ENCODE measurements around the gene FRAT1.
"Not testable (repeated sequence)": the region's sequence is repeated elsewhere in the genome, so short reads cannot be mapped to it uniquely, and the experiment has no call there.

The FRAT1 gene

DNA sequence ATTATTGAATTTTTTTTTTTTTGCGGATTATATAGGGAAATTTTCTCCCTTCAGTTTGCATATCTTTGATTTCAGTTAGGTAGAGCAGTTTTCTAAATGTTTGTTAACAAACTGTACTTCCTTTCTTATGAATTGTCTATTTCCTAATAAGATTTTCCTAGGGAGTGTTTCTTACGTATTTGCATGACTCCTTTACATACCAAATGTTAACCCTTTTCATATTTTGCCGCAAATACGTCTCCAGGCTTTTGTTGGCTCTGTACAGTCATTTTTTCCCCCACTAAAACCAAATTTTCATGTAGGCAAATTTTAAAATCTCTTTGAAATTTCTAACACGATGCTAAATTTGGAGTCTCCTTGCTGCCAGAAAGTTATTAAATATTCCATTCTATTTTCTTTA lies 17.4 kb downstream of the FRAT1 start:
- DNase-seq, result no peak

DNA sequence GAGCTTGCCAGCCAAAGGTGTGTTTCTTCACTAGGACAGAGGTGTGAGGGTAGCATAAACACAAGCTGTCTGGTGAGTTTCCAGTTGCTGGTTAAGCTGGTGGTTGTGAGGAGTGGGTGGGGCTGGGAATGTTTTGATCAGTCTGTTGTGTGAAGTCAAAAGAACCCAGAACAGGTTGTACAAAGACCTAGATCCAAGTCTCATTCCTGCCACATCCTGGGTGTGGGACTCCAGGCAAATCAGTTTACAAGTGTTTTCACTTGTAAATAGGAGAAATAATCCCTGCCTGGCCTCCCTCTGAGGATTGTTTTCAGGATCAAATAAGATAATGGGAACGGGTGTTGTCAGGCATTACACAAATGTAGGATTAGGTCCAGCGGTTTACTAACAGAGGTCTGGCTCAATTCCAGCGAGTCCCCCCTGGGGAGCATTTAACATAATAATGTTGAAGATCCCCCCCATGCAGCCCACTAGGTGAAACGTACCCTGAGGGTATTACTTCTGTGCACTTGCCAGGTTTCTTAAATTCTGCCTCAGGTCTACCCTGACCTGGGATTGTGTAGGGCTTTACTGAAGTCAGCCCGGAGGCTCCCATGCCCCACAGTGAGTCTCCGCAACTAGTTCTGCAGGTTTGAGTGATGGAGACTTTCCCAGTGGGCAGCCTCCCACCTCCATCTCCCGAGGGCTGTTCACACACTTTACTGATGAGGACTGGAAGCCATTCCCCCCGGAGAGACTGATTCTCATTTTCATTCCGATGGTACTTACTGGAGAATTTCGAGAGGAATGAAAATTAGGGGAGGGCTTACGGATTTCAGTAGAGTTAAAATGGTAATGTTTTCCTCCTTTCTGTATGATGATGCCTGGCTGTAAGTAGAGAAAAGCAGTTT lies 18.1 kb downstream of the FRAT1 start:
- no peak for DNase-seq

DNA sequence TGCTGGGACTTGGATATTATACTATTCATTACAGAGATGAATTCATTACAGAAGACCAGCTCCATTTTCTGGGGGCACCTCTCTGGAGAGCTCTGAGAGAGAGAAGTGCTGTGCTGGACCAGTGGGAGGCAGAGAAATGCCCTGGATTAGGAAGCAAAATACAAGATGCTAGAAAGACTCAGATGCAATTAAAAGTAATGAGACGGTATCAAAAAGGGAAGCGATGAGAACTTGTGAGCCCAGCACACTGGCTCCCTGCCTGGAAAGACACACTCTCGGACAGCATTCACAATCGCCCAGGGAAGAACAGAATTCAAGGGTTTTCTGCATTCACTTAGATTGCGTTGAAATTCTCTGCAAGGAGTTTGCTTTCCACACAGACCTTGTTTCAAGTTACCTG lies 19.0 kb downstream of the FRAT1 start:
- DNase-seq, result no peak

DNA sequence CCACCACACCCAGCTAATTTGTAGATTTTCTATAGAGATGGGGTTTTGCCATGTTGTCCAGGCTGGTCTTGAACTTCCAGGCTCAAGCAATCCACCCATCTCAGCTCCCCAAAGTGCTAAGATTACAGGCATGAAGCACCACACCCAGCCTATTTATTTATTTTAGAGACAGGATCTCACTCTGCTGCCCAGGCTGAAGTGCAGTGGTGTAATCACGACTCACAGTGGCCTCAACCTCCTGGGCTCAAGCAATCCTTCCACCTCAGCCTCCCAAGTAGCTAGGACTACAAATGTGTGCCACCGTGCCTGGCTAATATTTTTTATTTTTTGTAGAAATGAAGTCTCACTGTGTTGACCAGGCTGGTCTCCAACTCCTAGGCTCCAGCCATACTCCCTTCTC lies 22.3 kb downstream of the FRAT1 start:
- no peak for DNase-seq

DNA sequence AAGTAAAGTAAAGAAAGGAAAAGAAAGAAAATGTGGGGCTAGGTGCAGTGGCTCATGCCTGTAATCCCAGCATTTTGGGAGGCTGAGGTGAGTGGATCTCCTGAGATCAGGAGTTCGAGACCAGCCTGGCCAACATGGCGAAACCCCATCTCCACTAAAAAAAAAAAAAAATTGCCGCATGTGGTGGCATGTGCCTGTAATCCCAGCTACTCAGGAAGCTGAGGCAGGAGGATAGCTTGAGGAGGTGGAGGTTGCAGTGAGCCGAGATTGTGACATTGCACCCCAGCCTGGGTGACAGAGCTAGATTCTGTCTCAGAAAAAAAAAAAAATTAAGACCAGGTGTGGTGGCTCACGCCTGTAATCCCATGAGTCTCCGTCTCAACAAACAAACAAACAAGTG lies 24.6 kb downstream of the FRAT1 start:
- not testable (repeated sequence) for DNase-seq

DNA sequence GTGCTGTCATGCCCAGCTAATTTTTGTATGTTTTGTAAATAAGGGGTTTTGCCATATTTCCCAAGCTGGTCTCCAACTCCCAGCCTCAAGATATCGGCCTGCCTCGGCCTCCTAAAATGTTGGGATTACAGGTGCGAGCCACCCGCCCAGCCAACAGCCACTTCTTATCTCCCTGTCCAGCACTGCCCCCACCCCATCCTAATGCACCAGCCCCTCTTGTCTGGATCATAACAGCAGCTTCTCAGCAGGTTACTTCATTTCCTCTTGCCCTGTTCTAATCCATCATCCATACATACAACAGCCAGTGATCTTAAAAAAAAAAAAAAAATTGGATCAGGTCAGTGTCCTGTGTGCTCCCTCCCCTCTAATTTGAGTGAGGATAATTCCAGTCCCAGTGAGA lies 28.2 kb downstream of the FRAT1 start:
- DNase-seq, result no peak

DNA sequence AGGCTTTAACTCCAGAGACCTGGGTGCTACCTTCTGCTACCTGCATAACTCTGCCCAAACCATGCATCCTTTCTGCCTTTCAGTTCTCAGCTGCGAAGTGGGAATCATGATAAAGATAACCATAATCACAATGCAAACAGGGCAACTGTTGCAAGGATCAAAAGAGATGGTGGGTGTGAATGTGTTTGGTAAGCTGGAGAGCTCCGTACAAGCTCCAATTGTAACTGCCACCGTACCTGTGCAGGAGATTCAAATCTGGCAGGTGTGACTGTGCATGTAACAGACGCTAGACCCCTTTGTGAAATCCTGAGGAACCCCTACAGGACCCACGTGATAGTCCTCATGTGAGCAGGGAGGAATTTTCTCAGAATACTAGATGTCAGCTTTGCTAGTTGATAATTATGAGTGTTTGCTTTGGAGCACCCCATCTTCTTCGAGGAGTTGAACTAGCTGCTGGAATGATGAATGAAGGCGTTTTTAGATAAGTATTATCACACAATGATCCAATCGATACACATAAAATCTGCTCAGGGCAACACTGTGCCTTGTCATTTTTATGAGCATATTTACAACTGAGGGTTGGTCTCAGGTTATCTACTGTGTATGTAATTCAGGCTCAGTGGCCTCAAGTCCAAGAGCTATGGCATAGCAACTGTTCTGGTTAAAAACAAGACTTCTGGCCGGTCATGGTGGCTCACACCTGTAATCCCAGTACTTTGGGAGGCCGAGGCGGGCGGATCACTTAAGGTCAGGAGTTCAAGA lies 30.9 kb downstream of the FRAT1 start:
- DNase-seq, result no peak

DNA sequence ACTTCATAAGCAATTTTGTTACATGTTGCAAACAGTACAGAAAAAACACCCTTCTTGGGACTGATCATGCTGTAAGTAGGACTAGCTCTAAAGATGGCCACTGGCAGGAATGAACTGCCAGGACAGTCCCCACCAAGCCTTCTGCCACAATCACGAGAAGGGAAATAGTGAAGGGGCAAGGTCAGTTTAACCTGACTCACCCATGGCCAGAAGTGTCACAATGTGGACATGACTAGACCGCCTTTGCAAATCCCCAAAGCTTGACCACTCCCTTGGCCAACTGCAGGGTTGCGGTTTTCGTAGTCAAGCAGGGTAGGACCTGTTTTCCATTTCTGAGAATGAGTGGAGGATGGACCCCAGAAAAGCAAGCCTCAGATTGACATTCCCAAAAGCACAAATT lies 34.9 kb downstream of the FRAT1 start:
- DNase-seq, result no peak

DNA sequence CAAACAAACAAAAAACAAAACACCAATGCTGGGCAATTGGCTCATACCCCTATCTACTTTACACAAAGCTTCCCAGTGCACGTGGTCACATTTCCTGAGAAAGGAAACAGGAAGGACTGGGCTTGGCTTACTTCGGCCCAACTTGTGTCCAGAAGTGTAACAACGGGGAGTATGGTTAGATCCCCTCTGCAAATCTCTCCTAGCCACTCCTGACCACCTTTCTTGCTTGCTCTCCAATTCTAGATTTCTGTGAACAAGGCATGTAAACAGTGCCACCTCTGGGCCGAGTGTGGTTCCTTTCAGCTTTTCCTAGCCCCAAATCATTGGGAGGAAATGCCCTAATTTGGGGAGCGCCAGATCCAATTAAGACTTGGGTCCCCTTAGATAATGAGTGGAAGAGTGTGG lies 36.5 kb downstream of the FRAT1 start:
- DNase-seq, result no peak

DNA sequence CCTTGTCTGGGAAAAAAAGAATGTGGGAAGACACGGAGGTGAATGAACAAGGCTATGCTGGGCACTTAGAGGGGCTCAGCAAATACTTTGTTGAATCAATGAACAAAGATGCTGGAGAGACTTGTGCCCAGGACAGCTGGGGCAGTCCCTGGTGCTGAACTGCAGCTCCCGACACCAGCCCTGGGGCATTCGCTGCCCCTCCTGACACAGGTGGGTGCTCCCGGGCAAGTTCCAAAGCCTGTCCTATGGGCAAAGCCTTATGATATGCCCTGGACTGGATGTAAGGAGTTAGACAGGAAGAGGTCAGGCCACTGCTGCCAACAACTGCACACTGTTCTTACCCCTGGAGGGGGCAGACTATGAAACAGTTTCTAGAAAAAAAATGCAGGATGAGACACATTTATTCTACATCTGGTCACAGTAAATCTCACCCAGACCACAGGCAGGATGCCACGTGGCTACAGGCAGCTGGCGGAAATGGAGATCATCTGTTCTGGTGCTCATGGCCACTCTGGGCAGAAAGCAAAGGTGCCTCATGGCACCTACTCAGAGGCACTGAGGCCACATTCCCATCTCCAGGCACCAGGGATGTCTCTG lies 37.3 kb downstream of the FRAT1 start:
- DNase-seq, result no peak

DNA sequence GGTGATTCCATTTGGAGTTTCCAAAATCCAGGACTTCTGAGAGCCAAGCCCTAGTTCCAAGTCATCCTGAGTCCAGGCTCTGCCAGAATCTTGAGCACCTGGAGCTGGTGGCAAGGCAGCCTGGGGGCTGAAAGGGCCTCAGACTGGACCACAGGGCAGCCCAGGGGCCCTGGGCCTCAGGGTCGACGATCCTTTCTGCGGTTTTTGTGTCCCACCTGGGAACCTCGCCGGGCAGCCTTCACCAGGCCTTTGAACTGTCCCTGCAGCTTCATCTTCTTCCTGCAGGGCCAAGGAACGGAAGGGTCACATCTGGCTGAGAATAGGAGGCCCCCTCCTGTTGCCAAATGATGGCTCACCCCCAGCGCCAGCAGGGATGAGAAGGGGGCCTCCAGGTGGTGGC lies 37.8 kb downstream of the FRAT1 start:
- DNase-seq, result no peak

DNA sequence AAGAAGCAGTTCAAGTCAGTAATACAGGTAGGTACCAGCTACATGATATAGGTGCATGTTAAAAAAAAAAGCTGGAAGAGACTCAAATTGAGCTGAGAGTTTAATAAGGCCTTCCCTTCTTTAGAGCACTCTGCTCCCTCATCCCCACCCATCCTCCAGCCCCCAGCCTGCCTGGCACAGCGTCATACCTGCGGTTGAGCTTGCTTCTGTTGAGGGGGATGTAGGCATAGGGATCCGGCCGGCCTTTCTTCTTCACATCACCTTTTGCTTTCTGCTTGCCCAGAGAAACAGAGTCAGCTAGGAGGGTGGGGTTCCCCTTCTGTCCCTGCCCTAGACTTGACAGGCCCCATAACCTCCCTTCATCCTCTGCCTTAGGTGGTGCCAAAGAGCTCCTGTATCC lies 39.3 kb downstream of the FRAT1 start:
- DNase-seq, result no peak

DNA sequence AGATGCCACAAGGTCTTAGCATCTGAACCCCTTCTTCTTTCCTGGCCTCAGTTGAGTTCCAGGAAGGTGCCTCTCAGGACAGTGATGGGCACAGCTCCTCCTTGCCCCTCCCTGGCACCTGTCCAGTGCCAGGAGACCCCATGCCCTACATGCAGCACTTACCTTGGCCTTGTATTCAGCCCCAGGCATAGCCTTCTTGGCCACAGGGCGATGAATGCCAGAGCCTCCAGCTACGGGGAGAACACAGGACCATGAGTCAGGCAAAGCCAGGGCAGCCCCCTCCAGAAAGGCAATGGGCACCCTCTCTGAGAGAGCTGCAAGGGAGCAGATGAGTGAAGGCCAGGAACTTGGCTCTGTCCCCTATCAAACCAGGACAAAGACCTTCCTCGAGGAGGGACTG lies 39.7 kb downstream of the FRAT1 start:
- no peak for DNase-seq

DNA sequence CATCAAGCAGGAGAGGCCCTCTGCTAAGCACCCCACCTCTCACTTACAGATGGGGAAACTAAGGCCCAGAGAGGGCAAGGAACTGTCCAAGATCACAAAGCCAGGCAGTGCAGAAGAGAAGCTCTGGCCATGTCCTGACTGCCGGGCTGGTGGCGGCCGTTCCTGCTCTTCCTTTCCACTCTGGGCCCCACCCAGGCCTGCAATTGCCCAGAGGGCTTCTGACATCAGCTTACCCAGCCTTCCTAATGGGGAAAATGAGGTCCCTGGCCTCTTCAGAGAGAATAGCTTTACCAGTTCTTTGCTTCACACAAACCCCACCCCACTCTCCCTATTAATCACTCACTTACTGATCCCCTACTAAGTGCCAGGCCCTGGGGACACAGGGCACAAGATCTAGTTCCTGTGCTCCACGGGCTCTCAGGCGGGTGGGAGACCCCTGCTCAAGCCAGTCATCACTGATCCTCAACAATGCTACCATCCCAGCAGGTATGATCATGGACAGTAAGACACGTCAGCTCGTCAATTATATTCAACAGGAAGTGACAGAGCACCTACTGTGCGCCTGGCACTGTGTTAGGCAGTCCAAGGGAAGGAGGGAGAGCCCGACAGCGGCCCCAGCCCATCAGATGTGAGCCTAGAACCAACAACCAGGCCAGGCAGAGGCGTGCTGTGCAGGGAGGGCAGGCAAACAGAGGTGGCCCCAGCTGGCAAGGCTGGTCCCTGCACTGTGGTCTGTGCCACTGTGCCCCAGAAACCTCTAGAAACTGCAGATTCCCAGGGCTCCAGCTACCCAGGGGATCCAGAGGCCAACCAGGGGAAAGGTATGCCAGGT lies 41.9 kb downstream of the FRAT1 start:
- no peak for DNase-seq

DNA sequence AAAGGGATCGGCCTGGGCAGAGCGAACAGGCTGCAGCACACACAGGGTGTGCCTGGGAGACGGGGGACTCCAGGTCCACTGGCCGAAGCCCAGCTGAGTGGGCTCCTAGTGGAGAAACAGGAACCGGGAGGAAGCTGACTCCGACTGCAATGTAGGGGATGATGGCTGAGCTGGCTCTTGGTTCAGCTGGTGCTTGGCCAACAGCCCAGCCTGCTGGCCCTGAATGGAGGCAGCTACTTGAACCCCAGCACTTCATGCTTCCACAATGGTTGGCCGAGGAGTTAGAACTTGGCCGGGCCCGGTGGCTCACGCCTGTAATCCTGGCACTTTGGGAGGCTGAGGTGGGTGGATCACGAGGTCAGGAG lies 42.4 kb downstream of the FRAT1 start:
- DNase-seq, result no peak

DNA sequence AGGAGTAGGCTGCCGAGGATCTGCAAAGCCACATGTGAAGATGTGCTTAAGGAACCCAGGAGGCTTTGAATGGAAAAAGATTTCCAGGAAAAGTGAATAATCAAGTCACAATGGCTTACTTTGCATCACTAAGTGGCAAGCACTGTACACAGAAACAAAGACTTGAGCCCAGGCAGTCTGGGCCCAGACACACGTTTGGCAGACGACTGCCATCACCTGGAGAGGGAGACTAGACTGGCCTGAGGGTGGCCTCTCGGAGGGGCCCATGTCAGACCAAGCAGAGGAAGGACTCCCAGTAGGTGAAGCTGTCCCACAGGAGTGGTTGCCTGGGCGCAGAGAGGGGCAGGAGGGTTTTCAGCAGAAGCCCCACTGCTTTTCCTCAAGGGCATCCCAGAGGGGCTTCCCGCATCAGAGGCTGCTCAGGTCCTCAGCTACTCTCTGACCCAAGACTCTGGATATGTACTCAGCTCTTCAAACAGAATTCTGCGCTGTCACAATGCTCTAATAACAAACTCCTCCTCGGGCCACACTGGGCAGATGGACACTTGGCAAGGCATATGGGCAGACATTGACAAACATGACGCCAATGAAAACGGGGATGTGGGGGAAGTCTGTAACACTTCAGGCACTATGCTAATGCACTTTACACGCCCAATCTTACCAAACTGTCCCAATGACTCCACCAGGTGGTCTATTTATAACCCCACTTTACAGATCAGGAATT lies 43.4 kb downstream of the FRAT1 start:
- DNase-seq, result no peak

DNA sequence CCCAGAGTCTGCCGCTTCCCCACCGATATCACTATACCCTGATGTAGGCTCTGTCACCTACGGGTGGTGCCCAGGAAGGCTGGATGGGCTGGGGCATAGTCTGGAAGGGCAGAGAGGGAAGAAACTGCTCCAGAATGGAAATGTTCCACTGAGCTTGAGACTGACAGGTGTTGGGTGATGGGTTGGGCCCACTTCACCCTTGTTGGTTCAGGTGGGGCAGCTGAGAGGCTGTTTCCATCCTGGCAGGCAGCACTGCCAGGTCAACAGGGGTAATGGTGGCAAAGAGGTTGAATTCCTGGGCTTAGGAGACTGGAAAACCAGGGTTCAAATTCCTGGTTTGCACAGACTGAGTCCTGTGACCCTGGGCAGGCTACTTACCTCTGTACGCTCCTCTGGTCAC lies 44.0 kb downstream of the FRAT1 start:
- DNase-seq, result no peak

DNA sequence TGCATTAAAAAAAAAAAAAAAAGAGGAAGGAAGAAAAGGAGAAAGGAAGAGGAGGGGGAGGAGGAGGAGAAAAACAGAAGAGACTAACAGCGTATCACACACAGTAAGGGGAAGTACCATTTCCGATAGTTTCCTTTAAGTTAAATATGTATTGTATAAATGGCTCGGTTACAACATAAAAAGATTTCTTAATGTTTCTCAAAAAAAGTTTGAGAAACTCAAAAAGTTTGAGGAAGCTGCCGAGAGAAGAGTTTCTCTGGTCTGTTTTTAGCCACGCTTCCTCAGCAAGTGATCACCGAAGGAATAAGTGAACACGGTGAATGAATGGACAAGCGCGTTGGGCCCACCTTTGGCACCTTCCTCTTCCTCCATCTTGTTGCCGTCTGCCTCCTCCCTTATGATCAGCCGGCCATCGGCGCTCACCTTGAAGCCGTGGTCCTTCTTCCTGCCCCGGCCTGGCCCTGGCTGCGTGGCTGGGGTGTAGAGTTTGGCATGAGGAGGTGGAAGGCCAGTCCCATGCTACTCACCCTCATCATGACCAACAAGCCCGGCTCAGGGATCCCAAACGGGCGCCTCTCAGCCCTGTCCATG lies 46.8 kb downstream of the FRAT1 start:
- DNase-seq, result no peak

DNA sequence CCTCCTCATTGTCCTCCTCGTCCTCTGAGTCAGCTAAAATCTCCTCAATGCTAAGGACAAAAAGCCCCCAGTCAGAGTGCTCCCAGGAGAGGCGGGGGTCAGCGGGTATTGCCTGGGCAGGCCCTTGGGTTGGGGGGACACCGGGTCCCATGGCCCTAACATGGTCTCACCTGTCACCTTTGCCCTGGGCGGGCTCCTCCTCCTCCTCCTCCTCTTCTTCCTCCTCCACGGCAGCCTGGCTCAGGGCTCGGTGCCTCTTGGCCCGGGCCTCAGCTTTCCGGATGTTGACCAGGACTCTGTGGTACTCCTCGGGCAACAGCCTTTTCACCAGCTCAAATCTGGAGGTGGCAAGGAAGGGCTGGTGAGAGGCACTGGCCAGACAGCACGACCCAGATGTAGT lies 47.5 kb downstream of the FRAT1 start:
- DNase-seq, result no peak

DNA sequence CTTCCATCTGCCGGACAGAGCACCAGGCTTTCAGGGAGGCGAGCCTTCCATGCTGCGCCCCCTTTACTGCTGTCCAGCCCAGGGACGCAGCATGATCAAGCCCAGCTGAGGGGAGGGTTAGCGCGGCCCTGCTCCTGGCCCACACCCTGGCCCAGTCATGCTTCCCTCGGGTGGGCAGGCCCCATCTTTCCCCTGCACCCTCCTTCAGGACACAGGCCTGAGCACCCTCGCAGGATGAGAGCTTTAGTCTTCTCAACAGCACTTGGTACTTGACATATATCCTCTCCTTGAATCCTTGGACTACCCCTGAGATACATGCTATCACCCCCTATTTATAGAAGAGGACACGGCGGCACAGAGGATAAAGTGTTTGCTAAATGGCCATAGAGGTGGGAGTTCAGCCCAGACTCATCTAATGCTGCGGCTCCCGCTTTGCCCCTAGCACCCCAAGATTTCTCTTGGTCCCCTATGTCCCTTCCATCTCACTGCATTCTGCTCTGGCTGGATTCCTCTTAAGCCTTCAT lies 48.1 kb downstream of the FRAT1 start:
- no peak for DNase-seq

Measured in stimulated activated CD4-positive, alpha-beta T cell treated with anti-CD3 and anti-CD28 coated beads, Interleukin-4, amount 100 ng/mL, for 4 hours (primary cell).